ENCODE measurements around the gene HYAL2. TPM values are rescaled to one million over a fixed set of nuclear protein-coding genes. Genes with fewer than 3 reads are reported as not detected.
A peak's percentile ranks its signal among the peaks of the same experiment; 100 is the strongest.

Gene HYAL2
- total and polyA plus RNA-seq, 9 of the 15 experiments (the other 6 are each of a cell fraction or from before 2014, with no cell fraction given), result 0.36 to 22.7 (median 11.4) TPM; not detected in 1

- TF ChIP-seq ZNF407 (IDR thresholded peaks at IDR 0.05; ENCODE audit: low read depth) (no peak), CEBPG (CRISPR knock-in tag; IDR thresholded peaks at IDR 0.05) (0 out of 2 replicates have a peak, but pooled peaks have one; percentile 8), CEBPG (tag; conservative IDR thresholded peaks at IDR 0.05 in 1 of 2, IDR thresholded peaks at IDR 0.05 in 1 of 2) (no peak), HMGN3 (IDR thresholded peaks at IDR 0.05; ENCODE audit: borderline replicate concordance, extremely low read depth, insufficient read length, low read depth, low read length) (no peak), GTF2A2 (tag; IDR thresholded peaks at IDR 0.05) (no peak), CBFA2T3 (IDR thresholded peaks at IDR 0.05) (peak; percentile 9; the same call in 1 of the 2 replicates), TEAD1 (CRISPR knock-in tag; IDR thresholded peaks at IDR 0.05) (no peak), HDAC8 (tag; IDR thresholded peaks at IDR 0.05) (no peak), ZNF766 (CRISPR knock-in tag; conservative IDR thresholded peaks at IDR 0.05) (no peak), TBP (optimal IDR thresholded peaks at IDR 0.05; ENCODE audit: low read depth, low read length) (peak; percentile 9), SAP30 (IDR thresholded peaks at IDR 0.05; ENCODE audit: borderline replicate concordance, insufficient read depth, low read depth, low read length, poor library complexity, severe bottlenecking) (no peak), NCOA2 (IDR thresholded peaks at IDR 0.05; ENCODE audit: partially characterized antibody in 2 of 2) (no peak), ZFPM2 (CRISPR knock-in tag; IDR thresholded peaks at IDR 0.05) (no peak), HDGF (IDR thresholded peaks at IDR 0.05) (peak; percentile 43; the same call in 1 of the 2 replicates)
- TF ChIP-seq, protein P1, sequence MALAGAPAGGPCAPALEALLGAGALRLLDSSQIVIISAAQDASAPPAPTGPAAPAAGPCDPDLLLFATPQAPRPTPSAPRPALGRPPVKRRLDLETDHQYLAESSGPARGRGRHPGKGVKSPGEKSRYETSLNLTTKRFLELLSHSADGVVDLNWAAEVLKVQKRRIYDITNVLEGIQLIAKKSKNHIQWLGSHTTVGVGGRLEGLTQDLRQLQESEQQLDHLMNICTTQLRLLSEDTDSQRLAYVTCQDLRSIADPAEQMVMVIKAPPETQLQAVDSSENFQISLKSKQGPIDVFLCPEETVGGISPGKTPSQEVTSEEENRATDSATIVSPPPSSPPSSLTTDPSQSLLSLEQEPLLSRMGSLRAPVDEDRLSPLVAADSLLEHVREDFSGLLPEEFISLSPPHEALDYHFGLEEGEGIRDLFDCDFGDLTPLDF (CRISPR knock-in tag; IDR thresholded peaks at IDR 0.05), result no peak
- TF ChIP-seq, protein P2, sequence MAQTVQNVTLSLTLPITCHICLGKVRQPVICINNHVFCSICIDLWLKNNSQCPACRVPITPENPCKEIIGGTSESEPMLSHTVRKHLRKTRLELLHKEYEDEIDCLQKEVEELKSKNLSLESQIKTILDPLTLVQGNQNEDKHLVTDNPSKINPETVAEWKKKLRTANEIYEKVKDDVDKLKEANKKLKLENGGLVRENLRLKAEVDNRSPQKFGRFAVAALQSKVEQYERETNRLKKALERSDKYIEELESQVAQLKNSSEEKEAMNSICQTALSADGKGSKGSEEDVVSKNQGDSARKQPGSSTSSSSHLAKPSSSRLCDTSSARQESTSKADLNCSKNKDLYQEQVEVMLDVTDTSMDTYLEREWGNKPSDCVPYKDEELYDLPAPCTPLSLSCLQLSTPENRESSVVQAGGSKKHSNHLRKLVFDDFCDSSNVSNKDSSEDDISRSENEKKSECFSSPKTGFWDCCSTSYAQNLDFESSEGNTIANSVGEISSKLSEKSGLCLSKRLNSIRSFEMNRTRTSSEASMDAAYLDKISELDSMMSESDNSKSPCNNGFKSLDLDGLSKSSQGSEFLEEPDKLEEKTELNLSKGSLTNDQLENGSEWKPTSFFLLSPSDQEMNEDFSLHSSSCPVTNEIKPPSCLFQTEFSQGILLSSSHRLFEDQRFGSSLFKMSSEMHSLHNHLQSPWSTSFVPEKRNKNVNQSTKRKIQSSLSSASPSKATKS (CRISPR knock-in tag; IDR thresholded peaks at IDR 0.05), result no peak
These were observed 5.8 kb downstream of the HYAL2 start (continued) for GRCh38 chr3:50316657-50317242.
